Mesendoderm (in vitro differentiated cells): ENCODE data around the gene PDZK1IP1.

Experiments
- DNase-seq: peaks from one replicate; pipeline ENCODE4 v3.0.0; 2013
- H2AK5ac ChIP-seq: 2 replicates; pipeline ENCODE4 v1.6.1; 2013; ENCODE audit warnings: low read length, inconsistent platforms
- H2BK120ac ChIP-seq: 2 replicates; pipeline ENCODE4 v1.6.1; 2013; ENCODE audit warnings: low read depth, mild to moderate bottlenecking, low read length, moderate library complexity, mixed read lengths
- H2BK15ac ChIP-seq: replicated peaks from 2 replicates; pipeline ENCODE4 v1.6.1; 2013; ENCODE audit warnings: low read depth, mild to moderate bottlenecking, moderate library complexity
- H2BK5ac ChIP-seq: 2 replicates; pipeline ENCODE4 v1.6.1; 2013; ENCODE audit warnings: low read length, inconsistent platforms
- H3K18ac ChIP-seq: 2 replicates; pipeline ENCODE4 v1.6.1; 2013; ENCODE audit warnings: mild to moderate bottlenecking, low read length, mixed read lengths
- H3K23ac ChIP-seq: one replicate; pipeline ENCODE4 v1.6.1; 2013; ENCODE audit warnings: low read length
- H3K27ac ChIP-seq: 2 replicates; pipeline ENCODE4 v1.5.1; 2013; ENCODE audit warnings: low read depth, mild to moderate bottlenecking, inconsistent platforms, low read length, moderate library complexity
- H3K27me3 ChIP-seq: 2 replicates; pipeline ENCODE4 v1.6.1; 2013; ENCODE audit warnings: low read length, control low read depth, mild to moderate bottlenecking, inconsistent platforms; ENCODE audit not compliant: insufficient read depth, poor library complexity
- H3K36me3 ChIP-seq: 2 replicates; pipeline ENCODE4 v1.6.1; 2013; ENCODE audit warnings: low read length, inconsistent platforms; ENCODE audit not compliant: control insufficient read depth, insufficient read depth
- H3K4ac ChIP-seq: one replicate; pipeline ENCODE4 v1.6.1; 2013; ENCODE audit warnings: low read depth, mild to moderate bottlenecking, low read length, moderate library complexity
- H3K4me1 ChIP-seq: 2 replicates; pipeline ENCODE4 v1.6.1; 2013; ENCODE audit warnings: low read depth, low read length, inconsistent platforms; ENCODE audit not compliant: control insufficient read depth
- H3K4me2 ChIP-seq: 2 replicates; pipeline ENCODE4 v1.6.1; 2013; ENCODE audit warnings: low read length
- H3K4me3 ChIP-seq: 2 replicates; pipeline ENCODE4 v1.5.1; 2013; ENCODE audit warnings: mild to moderate bottlenecking, low read length
- H3K56ac ChIP-seq: one replicate; pipeline ENCODE4 v1.6.1; 2013; ENCODE audit warnings: low read length
- H3K79me1 ChIP-seq: 2 replicates; pipeline ENCODE4 v1.6.1; 2013; ENCODE audit warnings: low read length, inconsistent platforms
- H3K79me2 ChIP-seq: 2 replicates; pipeline ENCODE4 v1.6.1; 2013; ENCODE audit warnings: mild to moderate bottlenecking, low read length; ENCODE audit not compliant: control insufficient read depth, insufficient read depth
- H3K9ac ChIP-seq: 2 replicates; pipeline ENCODE4 v1.6.1; 2013; ENCODE audit warnings: low read length, inconsistent platforms
- H4K5ac ChIP-seq: one replicate; pipeline ENCODE4 v1.6.1; 2013; ENCODE audit warnings: low read length
- H4K8ac ChIP-seq: one replicate; pipeline ENCODE4 v1.6.1; 2013; ENCODE audit warnings: low read depth, mild to moderate bottlenecking, control low read depth, low read length, moderate library complexity
- WGBS: extraction: QIAGEN DNeasy Blood & Tissue Kit; methylation state at CpG from one replicate; pipeline ENCODE4 v1.1.7; 2013; ENCODE audit warnings: low lambda C conversion rate, missing lambda C conversion rate; ENCODE audit not compliant: insufficient coverage; ENCODE audit errors: extremely low coverage; 5-methylcytosine and 5-hydroxymethylcytosine counted together

The PDZK1IP1 gene

GRCh38 chr1:47224676-47225399, 35.0 kb upstream of the PDZK1IP1 start:
- H3K79me1 ChIP-seq: no peaks in the 10 kb centered on the region
- no peak for DNase-seq
- no CpG with 5 or more reads among the region's 30 CpGs for WGBS

GRCh38 chr1:47223921-47224675, 34.3 kb upstream of the PDZK1IP1 start:
- Histone ChIP-seq H3K27me3 (peaks cover 71% of the 10 kb centered on the region), H3K4me2 (no peak overlapping the region), H3K4me3 (no peak overlapping the region), H2BK15ac (no peak overlapping the region), H3K36me3 (no peaks in the 10 kb centered on the region), H3K56ac (no peak overlapping the region), H3K18ac (no peak overlapping the region), H3K9ac (no peak overlapping the region), H3K79me2 (no peaks in the 10 kb centered on the region), H3K23ac (no peak overlapping the region), H2BK5ac (no peak overlapping the region), H3K4me1 (peaks cover 2% of the 10 kb centered on the region), H3K27ac (no peak overlapping the region), H4K5ac (no peak overlapping the region), H4K8ac (no peak overlapping the region), H2AK5ac (no peak overlapping the region), H2BK120ac (no peak overlapping the region), H3K4ac (no peak overlapping the region), H3K79me1 (no peaks in the 10 kb centered on the region)
- no peak for DNase-seq
- WGBS: no CpG with 5 or more reads among the region's 9 CpGs

More at GRCh38 chr1:47224676-47225399, 35.0 kb upstream of the PDZK1IP1 start:
- Histone ChIP-seq H3K4me2 (peak overlapping the region; percentile 49), H3K4me1 (peaks cover 2% of the 10 kb centered on the region), H3K36me3 (no peaks in the 10 kb centered on the region), H2BK15ac (no peak overlapping the region), H3K79me2 (no peaks in the 10 kb centered on the region), H3K9ac (peak overlapping the region; percentile 28), H3K27ac (no peak overlapping the region), H3K23ac (peak overlapping the region; percentile 99), H3K27me3 (peaks cover 79% of the 10 kb centered on the region), H2AK5ac (no peak overlapping the region), H2BK5ac (no peak overlapping the region), H2BK120ac (no peak overlapping the region), H4K5ac (no peak overlapping the region), H3K56ac (peak overlapping the region; percentile 75), H4K8ac (no peak overlapping the region), H3K4me3 (no peak overlapping the region), H3K4ac (no peak overlapping the region), H3K18ac (no peak overlapping the region)

DNA sequence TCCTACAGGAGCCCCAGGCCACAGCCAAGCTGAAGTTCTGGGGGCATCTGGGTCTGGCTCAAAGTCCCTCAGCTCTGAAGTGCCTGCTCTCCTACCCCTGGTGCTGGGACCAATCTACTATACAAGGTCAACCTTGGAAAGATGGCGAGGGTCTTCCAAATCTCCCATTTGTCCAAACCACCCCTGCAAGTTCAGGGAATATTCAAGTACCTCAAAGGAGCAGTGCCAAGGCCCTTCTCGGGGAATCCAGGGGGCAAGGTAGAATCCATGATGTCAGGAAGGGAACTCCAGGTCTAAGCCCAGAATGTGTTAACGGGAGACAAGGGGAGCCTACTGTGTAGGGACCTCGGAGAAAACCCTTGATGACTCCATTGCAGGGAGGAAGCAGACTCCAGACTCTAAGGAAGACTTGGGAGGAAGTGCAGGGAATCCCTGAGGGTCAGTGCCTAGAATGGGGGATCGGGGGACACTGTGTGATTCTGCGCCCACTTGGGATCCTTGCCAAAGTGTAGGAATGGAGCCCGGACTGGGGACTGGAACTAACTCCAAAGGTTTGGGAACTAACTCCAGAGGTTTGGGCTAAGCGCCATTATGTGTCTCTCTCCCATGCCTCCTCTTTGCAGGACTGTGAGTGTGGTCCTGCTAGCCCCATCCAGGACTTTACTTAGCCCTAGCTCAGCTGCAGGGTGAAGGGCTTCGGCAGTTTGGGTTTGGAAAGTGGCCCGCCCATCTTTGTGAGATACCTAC, 33.5 kb upstream of the PDZK1IP1 start:
- Histone ChIP-seq H2AK5ac (no peak overlapping the region), H3K4me1 (peaks cover 2% of the 10 kb centered on the region), H4K5ac (no peak overlapping the region), H3K9ac (no peak overlapping the region), H3K23ac (no peak overlapping the region), H3K27me3 (peaks cover 64% of the 10 kb centered on the region), H3K4me2 (no peak overlapping the region), H3K79me1 (no peaks in the 10 kb centered on the region), H3K4ac (no peak overlapping the region), H4K8ac (no peak overlapping the region), H3K18ac (no peak overlapping the region), H2BK120ac (no peak overlapping the region), H2BK15ac (no peak overlapping the region), H3K79me2 (no peaks in the 10 kb centered on the region), H3K27ac (no peak overlapping the region), H3K56ac (peak overlapping the region; percentile 7), H3K36me3 (no peaks in the 10 kb centered on the region), H2BK5ac (no peak overlapping the region), H3K4me3 (no peak overlapping the region)
- WGBS: no CpG with 5 or more reads among the region's 10 CpGs
- no peak for DNase-seq

DNA sequence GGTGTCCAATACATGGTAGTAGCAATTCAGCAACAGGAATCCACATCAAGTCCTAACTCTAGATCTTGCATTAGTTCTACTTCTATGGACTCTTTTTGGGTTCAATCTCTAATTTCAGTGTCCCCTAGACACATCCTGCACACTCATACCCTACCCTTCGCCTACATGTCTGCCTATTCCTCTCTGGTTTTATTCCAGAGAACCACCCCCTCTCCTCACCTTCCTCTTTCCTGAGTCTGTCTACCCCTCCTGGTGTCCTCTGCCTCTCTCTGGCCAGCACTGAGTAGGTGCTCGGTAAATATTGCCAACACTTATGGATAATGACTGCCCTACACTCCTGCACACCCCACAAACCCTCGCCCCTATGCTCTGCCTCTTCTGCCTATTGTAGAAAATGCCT, 32.6 kb upstream of the PDZK1IP1 start:
- Histone ChIP-seq H2BK15ac (no peak overlapping the region), H2BK5ac (no peak overlapping the region), H3K4me3 (no peak overlapping the region), H3K79me2 (no peaks in the 10 kb centered on the region), H3K27ac (no peak overlapping the region), H3K56ac (no peak overlapping the region), H3K79me1 (no peaks in the 10 kb centered on the region), H4K8ac (no peak overlapping the region), H3K18ac (no peak overlapping the region), H2AK5ac (no peak overlapping the region), H3K36me3 (no peaks in the 10 kb centered on the region), H3K4me2 (no peak overlapping the region), H3K23ac (no peak overlapping the region), H3K4me1 (peaks cover 2% of the 10 kb centered on the region), H3K27me3 (peaks cover 55% of the 10 kb centered on the region), H3K4ac (no peak overlapping the region), H2BK120ac (no peak overlapping the region), H3K9ac (no peak overlapping the region), H4K5ac (no peak overlapping the region)
- no peak for DNase-seq
- WGBS: no CpG with 5 or more reads among the region's 3 CpGs

GRCh38 chr1:47219590-47220220, 29.9 kb upstream of the PDZK1IP1 start:
- H3K4me3 ChIP-seq: no peak overlapping the region
- no peak overlapping the region for H2AK5ac ChIP-seq
- no peak overlapping the region for H3K56ac ChIP-seq
- H3K79me2 ChIP-seq: no peaks in the 10 kb centered on the region
- H3K36me3 ChIP-seq: no peaks in the 10 kb centered on the region
- no peak overlapping the region for H3K18ac ChIP-seq
- H3K23ac ChIP-seq: no peak overlapping the region
- H3K4ac ChIP-seq: no peak overlapping the region
- DNase-seq: no peak
- H3K27ac ChIP-seq: no peak overlapping the region
- peaks cover 31% of the 10 kb centered on the region for H3K27me3 ChIP-seq
- H2BK15ac ChIP-seq: no peak overlapping the region
- H4K8ac ChIP-seq: no peak overlapping the region
- H2BK5ac ChIP-seq: no peak overlapping the region
- H4K5ac ChIP-seq: no peak overlapping the region
- H3K4me1 ChIP-seq: no peaks in the 10 kb centered on the region
- H2BK120ac ChIP-seq: no peak overlapping the region
- H3K79me1 ChIP-seq: no peaks in the 10 kb centered on the region
- no peak overlapping the region for H3K9ac ChIP-seq
- no peak overlapping the region for H3K4me2 ChIP-seq
- no CpG with 5 or more reads among the region's 29 CpGs for WGBS
